ENCODE data around the gene CEP295NL. TPM values are rescaled to one million over a fixed set of nuclear protein-coding genes. Genes with fewer than 3 reads are reported as not detected.

The CEP295NL gene
- total and polyA plus RNA-seq, 2 experiments from 2014 or later, result 0.21 TPM; not detected in 1

GRCh38 chr17:78840780-78841611 lies 62.0 kb downstream of the CEP295NL start, which contains the start of gene USP36:
TSS of gene USP36 (minus strand) at chr17:78840814. CDS start at chr17:78836363, 4,451 bp downstream.
- peaks cover 13% of the 10 kb centered on the region for H3K36me3 ChIP-seq
- H3K4me3 ChIP-seq, result peak within 1 kb of the TSS; percentile 83
- DNase-seq (ENCODE audit: low read depth in 1 of 2, low spot score in 1 of 2), result peak; percentile 100
- TF ChIP-seq CTCF (IDR thresholded peaks at IDR 0.05; ENCODE audit: low read depth, low read length), result no peak
- H3K4me1 ChIP-seq (ENCODE audit: low read depth), result peaks cover 5% of the 10 kb centered on the region
- no peaks in the 10 kb centered on the region for H3K27me3 ChIP-seq
- H3K27ac ChIP-seq, result peak within 1 kb of the TSS; percentile 96
- H3K9me3 ChIP-seq (ENCODE audit: low read depth), result no peaks in the 10 kb centered on the region

Other genes with a start within 250 kb of the CEP295NL start
- gene CYTH1, start 120.9 kb downstream of the CEP295NL start, total RNA-seq, result 25.2 and 39.6 TPM in 2 replicates
- gene CYTH1, start 120.9 kb downstream of the CEP295NL start, polyA plus RNA-seq, result 21.9 and 36.4 TPM in 2 replicates
- 18.9 and 27.8 TPM in 2 replicates for gene USP36, start 62.4 kb downstream of the CEP295NL start, total RNA-seq
- 27.1 and 35.4 TPM in 2 replicates for gene USP36, start 62.4 kb downstream of the CEP295NL start, polyA plus RNA-seq
- 22.0 and 25.8 TPM in 2 replicates for gene TIMP2, start 22.2 kb upstream of the CEP295NL start, total RNA-seq
- gene TIMP2, start 22.2 kb upstream of the CEP295NL start, polyA plus RNA-seq, result 4.2 and 5.9 TPM in 2 replicates
- 178 and 185 TPM in 2 replicates for gene LGALS3BP, start 76.7 kb upstream of the CEP295NL start, total RNA-seq
- gene LGALS3BP, start 76.7 kb upstream of the CEP295NL start, polyA plus RNA-seq, result 181 and 213 TPM in 2 replicates
- 55.3 and 55.9 TPM in 2 replicates for gene CANT1, start 106.6 kb upstream of the CEP295NL start, total RNA-seq
- 33.6 and 45.8 TPM in 2 replicates for gene CANT1, start 106.6 kb upstream of the CEP295NL start, polyA plus RNA-seq
- 12.5 and 16.4 TPM in 2 replicates for gene C1QTNF1, start 121.0 kb upstream of the CEP295NL start, total RNA-seq
- 6.8 and 10.2 TPM in 2 replicates for gene C1QTNF1, start 121.0 kb upstream of the CEP295NL start, polyA plus RNA-seq
- 29.5 and 69.8 TPM in 2 replicates for gene ENGASE, start 171.6 kb upstream of the CEP295NL start, total RNA-seq
- gene ENGASE, start 171.6 kb upstream of the CEP295NL start, polyA plus RNA-seq, result 48.8 and 56.1 TPM in 2 replicates